Suppressor macrophage treated with lipopolysaccharide for 4 hours (primary cell): ENCODE results near the gene RAB11FIP4.

ENCODE experiments used
- DNase-seq: peaks from one replicate; pipeline ENCODE4 v3.0.0-alpha.2; 2020

Gene RAB11FIP4

GRCh38 chr17:31412511-31412910, 21.0 kb downstream of the RAB11FIP4 start:
- DNase-seq: no peak

- no peak for DNase-seq
These were observed 21.8 kb downstream of the RAB11FIP4 start for GRCh38 chr17:31413081-31413799.

GRCh38 chr17:31413874-31414549, 22.5 kb downstream of the RAB11FIP4 start:
- peak; percentile 80 for DNase-seq

GRCh38 chr17:31414550-31414918, 23.1 kb downstream of the RAB11FIP4 start:
- no peak for DNase-seq

- peak; percentile 82 for DNase-seq
These were observed 23.6 kb downstream of the RAB11FIP4 start for GRCh38 chr17:31415004-31415454.

- DNase-seq: no peak
These were observed 24.4 kb downstream of the RAB11FIP4 start for GRCh38 chr17:31415640-31416502.

- DNase-seq: no peak
These were observed 25.0 kb downstream of the RAB11FIP4 start for GRCh38 chr17:31416503-31416923.

GRCh38 chr17:31417051-31417792, 25.7 kb downstream of the RAB11FIP4 start:
- DNase-seq: no peak

GRCh38 chr17:31418773-31419350, 27.4 kb downstream of the RAB11FIP4 start:
- peak; percentile 42 for DNase-seq

- no peak for DNase-seq
These were observed 31.0 kb downstream of the RAB11FIP4 start for GRCh38 chr17:31422443-31422842.

GRCh38 chr17:31424944-31425281, 33.4 kb downstream of the RAB11FIP4 start:
- DNase-seq: no peak

GRCh38 chr17:31425282-31426040, 34.0 kb downstream of the RAB11FIP4 start:
- no peak for DNase-seq

GRCh38 chr17:31427684-31428083, 36.2 kb downstream of the RAB11FIP4 start:
- no peak for DNase-seq

- DNase-seq: no peak
These were observed 36.6 kb downstream of the RAB11FIP4 start for GRCh38 chr17:31428111-31428510.

- no peak for DNase-seq
These were observed 37.0 kb downstream of the RAB11FIP4 start for GRCh38 chr17:31428512-31428911.

GRCh38 chr17:31431098-31431851, 39.8 kb downstream of the RAB11FIP4 start:
- no peak for DNase-seq

GRCh38 chr17:31431852-31432658, 40.6 kb downstream of the RAB11FIP4 start:
- no peak for DNase-seq

GRCh38 chr17:31433091-31433790, 41.8 kb downstream of the RAB11FIP4 start:
- DNase-seq: no peak
